Measurements from ENCODE around the gene NEU2.

NEU2 gene

DNA sequence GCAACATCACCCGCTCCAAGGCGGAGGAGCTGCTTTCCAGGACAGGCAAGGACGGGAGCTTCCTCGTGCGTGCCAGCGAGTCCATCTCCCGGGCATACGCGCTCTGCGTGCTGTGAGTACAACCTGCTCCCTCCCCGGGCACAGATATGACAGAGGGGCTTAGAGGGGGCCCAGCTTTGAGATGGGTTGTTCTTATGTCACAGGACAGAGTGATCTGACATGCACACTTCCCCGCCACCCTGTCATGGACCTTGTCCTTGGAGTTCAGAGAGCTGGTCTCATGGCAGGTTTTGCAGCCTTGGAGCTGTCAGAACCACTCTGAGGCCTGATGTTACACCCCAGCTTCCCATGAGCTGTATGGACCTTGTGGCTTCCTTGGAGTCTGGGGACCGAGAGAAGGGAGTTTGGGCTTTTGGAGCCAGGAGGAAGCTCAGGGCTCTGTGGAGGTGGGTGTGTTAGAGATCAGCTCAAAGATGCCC, 28.1 kb downstream of the NEU2 start:
- Histone ChIP-seq H3K36me3 (ENCODE audit: insufficient read depth, low read length) (peaks cover 3% of the 10 kb centered on the region; the same call in 1 of the 2 replicates), H2AFZ (ENCODE audit: low read length) (peak overlapping the region; percentile 45), H3K4me2 (ENCODE audit: low read depth, low read length, poor library complexity, severe bottlenecking) (peak overlapping the region; percentile 94), H3K27me3 (ENCODE audit: insufficient read depth, low read length, poor library complexity, severe bottlenecking) (no peaks in the 10 kb centered on the region), H3K9ac (ENCODE audit: low read depth, low read length, poor library complexity, severe bottlenecking) (peak overlapping the region; percentile 98), H4K20me1 (ENCODE audit: insufficient read depth, low read length, poor library complexity, severe bottlenecking) (peaks cover 48% of the 10 kb centered on the region), H3K9me2 (replicated peaks; ENCODE audit: low read depth, low read length) (no peaks in the 10 kb centered on the region), H3K4me1 (ENCODE audit: insufficient read depth, low read length, poor library complexity, severe bottlenecking) (peaks cover 48% of the 10 kb centered on the region), H3K4me3 (ENCODE audit: low read length, poor library complexity, severe bottlenecking) (peak overlapping the region; percentile 99), H3K79me2 (ENCODE audit: insufficient read depth, low read length) (peaks cover 53% of the 10 kb centered on the region), H3F3A (ENCODE audit: low read depth) (no peaks in the 10 kb centered on the region), H3K9me3 (ENCODE audit: insufficient read depth, low read depth, low read length) (no peaks in the 10 kb centered on the region)
- no peak for TF ChIP-seq EZH2phosphoT487 (IDR thresholded peaks at IDR 0.05; ENCODE audit: borderline replicate concordance)
- TF ChIP-seq, protein P1, sequence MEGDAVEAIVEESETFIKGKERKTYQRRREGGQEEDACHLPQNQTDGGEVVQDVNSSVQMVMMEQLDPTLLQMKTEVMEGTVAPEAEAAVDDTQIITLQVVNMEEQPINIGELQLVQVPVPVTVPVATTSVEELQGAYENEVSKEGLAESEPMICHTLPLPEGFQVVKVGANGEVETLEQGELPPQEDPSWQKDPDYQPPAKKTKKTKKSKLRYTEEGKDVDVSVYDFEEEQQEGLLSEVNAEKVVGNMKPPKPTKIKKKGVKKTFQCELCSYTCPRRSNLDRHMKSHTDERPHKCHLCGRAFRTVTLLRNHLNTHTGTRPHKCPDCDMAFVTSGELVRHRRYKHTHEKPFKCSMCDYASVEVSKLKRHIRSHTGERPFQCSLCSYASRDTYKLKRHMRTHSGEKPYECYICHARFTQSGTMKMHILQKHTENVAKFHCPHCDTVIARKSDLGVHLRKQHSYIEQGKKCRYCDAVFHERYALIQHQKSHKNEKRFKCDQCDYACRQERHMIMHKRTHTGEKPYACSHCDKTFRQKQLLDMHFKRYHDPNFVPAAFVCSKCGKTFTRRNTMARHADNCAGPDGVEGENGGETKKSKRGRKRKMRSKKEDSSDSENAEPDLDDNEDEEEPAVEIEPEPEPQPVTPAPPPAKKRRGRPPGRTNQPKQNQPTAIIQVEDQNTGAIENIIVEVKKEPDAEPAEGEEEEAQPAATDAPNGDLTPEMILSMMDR (conservative IDR thresholded peaks at IDR 0.05; ENCODE audit: low read length): 0 out of 2 replicates have a peak, but pooled peaks have one; percentile 13

DNA sequence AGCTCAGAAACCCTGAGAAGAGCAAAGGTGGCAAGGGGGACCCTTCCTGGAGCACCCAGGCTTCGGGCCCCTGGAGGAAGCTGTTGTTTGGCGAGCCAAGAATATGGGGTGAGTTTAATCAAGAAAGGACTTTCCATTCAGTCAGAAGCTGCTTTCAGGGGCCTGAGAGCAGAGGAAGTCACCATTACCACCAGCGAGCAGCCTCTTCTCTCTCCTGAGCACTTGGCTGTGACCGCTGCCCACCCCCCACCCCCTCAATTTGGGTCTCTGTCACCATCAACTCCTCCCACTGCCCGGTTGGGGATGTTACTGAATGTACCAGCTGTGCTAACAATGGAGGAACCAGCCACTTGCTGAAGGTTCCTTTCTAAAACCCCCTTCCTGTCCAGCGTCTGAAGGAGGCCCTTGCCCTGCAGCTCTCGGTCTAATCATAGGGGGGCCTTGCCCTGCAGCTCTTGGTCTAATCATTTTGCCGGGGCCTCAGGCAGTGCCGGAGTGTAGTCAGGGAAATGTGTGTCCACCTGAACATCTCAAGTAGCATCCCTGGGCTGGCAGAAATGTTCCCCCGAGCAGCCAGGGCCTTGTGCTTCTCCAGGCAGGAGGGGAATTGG, 28.6 kb downstream of the NEU2 start:
- Histone ChIP-seq H3K27me3 (ENCODE audit: insufficient read depth, low read length, poor library complexity, severe bottlenecking) (no peaks in the 10 kb centered on the region), H4K20me1 (ENCODE audit: insufficient read depth, low read length, poor library complexity, severe bottlenecking) (peaks cover 51% of the 10 kb centered on the region), H3K36me3 (ENCODE audit: insufficient read depth, low read length) (peaks cover 4% of the 10 kb centered on the region; the same call in 1 of the 2 replicates), H3K9ac (ENCODE audit: low read depth, low read length, poor library complexity, severe bottlenecking) (peak overlapping the region; percentile 98), H3K79me2 (ENCODE audit: insufficient read depth, low read length) (peaks cover 56% of the 10 kb centered on the region), H3K9me3 (ENCODE audit: insufficient read depth, low read depth, low read length) (no peaks in the 10 kb centered on the region), H3K4me2 (ENCODE audit: low read depth, low read length, poor library complexity, severe bottlenecking) (peak overlapping the region; percentile 94), H3F3A (ENCODE audit: low read depth) (no peaks in the 10 kb centered on the region), H3K9me2 (replicated peaks; ENCODE audit: low read depth, low read length) (no peaks in the 10 kb centered on the region), H3K4me1 (ENCODE audit: insufficient read depth, low read length, poor library complexity, severe bottlenecking) (peaks cover 48% of the 10 kb centered on the region), H3K4me3 (ENCODE audit: low read length, poor library complexity, severe bottlenecking) (peak overlapping the region; percentile 99), H2AFZ (ENCODE audit: low read length) (no peak overlapping the region)
- TF ChIP-seq, protein P1 (conservative IDR thresholded peaks at IDR 0.05; ENCODE audit: low read length): no peak
- TF ChIP-seq EZH2phosphoT487 (IDR thresholded peaks at IDR 0.05; ENCODE audit: borderline replicate concordance): no peak

DNA sequence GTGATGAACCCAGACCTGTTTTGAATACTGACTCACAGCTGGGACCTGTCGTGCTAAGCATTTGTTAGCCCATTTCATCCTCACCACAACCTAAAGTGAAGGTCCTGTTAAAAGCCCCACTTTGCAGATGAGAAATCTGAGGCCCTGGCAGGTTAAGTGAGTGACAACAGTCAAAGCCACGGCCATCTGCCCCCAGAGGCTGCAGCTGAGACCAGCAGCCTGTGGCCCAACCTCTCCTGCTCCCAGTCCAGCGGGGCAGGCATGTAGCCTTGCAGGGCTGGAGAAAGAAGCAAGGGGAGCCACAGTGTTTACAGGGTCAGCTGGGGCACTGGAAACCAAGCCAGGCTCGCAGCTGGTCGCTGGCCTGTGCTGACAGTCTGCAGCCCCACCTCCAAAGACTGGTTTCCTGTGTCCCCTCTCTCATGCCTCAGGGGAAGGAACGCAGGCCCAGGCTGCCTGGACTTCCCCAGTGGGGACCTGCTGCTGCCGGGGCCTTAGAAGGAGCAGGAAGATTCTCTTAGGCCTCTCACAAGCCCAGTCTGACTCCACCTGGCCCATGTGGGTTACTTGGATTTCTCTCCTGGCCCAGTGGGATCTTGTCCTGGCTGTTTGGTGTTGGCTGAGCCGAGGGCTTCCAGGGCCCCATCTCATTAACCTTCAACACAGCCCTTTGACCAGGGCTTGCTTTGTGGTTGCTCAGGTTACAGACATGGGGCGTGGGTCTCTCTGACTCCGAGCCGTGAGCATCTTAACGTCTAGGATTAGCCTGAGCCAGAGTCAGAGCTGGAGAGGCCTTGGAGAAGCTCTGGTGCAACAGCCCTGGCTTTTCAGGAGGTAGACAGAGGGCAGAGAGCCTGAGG, 29.3 kb downstream of the NEU2 start:
- peak overlapping the region; percentile 94 for H3K4me2 ChIP-seq (ENCODE audit: low read depth, low read length, poor library complexity, severe bottlenecking)

More for the DNA sequence above, 29.3 kb downstream of the NEU2 start:
- Histone ChIP-seq H2AFZ (ENCODE audit: low read length) (no peak overlapping the region), H3K9me3 (ENCODE audit: insufficient read depth, low read depth, low read length) (no peaks in the 10 kb centered on the region), H3K4me1 (ENCODE audit: insufficient read depth, low read length, poor library complexity, severe bottlenecking) (peaks cover 48% of the 10 kb centered on the region), H3K79me2 (ENCODE audit: insufficient read depth, low read length) (peaks cover 64% of the 10 kb centered on the region), H3K36me3 (ENCODE audit: insufficient read depth, low read length) (peaks cover 6% of the 10 kb centered on the region; the same call in 1 of the 2 replicates), H3K27me3 (ENCODE audit: insufficient read depth, low read length, poor library complexity, severe bottlenecking) (no peaks in the 10 kb centered on the region), H3K9ac (ENCODE audit: low read depth, low read length, poor library complexity, severe bottlenecking) (peak overlapping the region; percentile 98), H4K20me1 (ENCODE audit: insufficient read depth, low read length, poor library complexity, severe bottlenecking) (peaks cover 58% of the 10 kb centered on the region), H3K9me2 (replicated peaks; ENCODE audit: low read depth, low read length) (no peaks in the 10 kb centered on the region), H3K4me3 (ENCODE audit: low read length, poor library complexity, severe bottlenecking) (peak overlapping the region; percentile 99), H3F3A (ENCODE audit: low read depth) (no peaks in the 10 kb centered on the region)
- no peak for TF ChIP-seq EZH2phosphoT487 (IDR thresholded peaks at IDR 0.05; ENCODE audit: borderline replicate concordance)
- TF ChIP-seq, protein P1 (conservative IDR thresholded peaks at IDR 0.05; ENCODE audit: low read length): peak; percentile 66

Measured in Loucy (cell line).